GM21737 (cell line): ENCODE data around the gene EDC3.

Experiments
- ATAC-seq: cut with Tn5 transposase; IDR thresholded peaks from one replicate; pipeline ENCODE4 v1.9.1; 2021; ENCODE audit warnings: mild to moderate bottlenecking, moderate library complexity; ENCODE audit not compliant: unreplicated experiment

Gene EDC3

GRCh38 chr15:74626752-74627692, 68.8 kb downstream of the EDC3 start:
- ATAC-seq: no peak

- no peak for ATAC-seq
Observed at GRCh38 chr15:74626336-74626735, 69.5 kb downstream of the EDC3 start.

- ATAC-seq: no peak
Observed at GRCh38 chr15:74625693-74626092, 70.1 kb downstream of the EDC3 start.

GRCh38 chr15:74624020-74624602, 71.7 kb downstream of the EDC3 start:
- no peak for ATAC-seq

- ATAC-seq: no peak
Observed at GRCh38 chr15:74622758-74623157, 73.1 kb downstream of the EDC3 start.

GRCh38 chr15:74621936-74622335, 73.9 kb downstream of the EDC3 start:
- ATAC-seq: no peak

- no peak for ATAC-seq
Observed at GRCh38 chr15:74621546-74621920, 74.3 kb downstream of the EDC3 start.

GRCh38 chr15:74620636-74621545, 74.9 kb downstream of the EDC3 start:
- no peak for ATAC-seq

GRCh38 chr15:74619916-74620635, 75.7 kb downstream of the EDC3 start:
- no peak for ATAC-seq

GRCh38 chr15:74618841-74619596, 76.8 kb downstream of the EDC3 start:
- ATAC-seq: no peak

GRCh38 chr15:74616996-74617395, 78.8 kb downstream of the EDC3 start:
- ATAC-seq: no peak

GRCh38 chr15:74616366-74616939, 79.4 kb downstream of the EDC3 start:
- ATAC-seq: no peak

- ATAC-seq: peak; percentile 80
Observed at GRCh38 chr15:74615508-74616365, 80.1 kb downstream of the EDC3 start, which contains the start of gene CLK3. Gene CLK3 (plus strand): TSS chr15:74615836. CDS start chr15:74619197, 3,361 bp downstream.

GRCh38 chr15:74614744-74615507, 80.9 kb downstream of the EDC3 start:
- ATAC-seq: peak; percentile 46

- ATAC-seq: no peak
Observed at GRCh38 chr15:74613953-74614743, 81.7 kb downstream of the EDC3 start.

- no peak for ATAC-seq
Observed at GRCh38 chr15:74613089-74613952, 82.5 kb downstream of the EDC3 start.
